GM18520 (cell line): ENCODE results near the gene TMC7.
"Not testable (repeated sequence)": the region's sequence is repeated elsewhere in the genome, so short reads cannot be mapped to it uniquely, and the experiment has no call there.

Experiments used
- ATAC-seq: cut with Tn5 transposase; IDR thresholded peaks from one replicate; pipeline ENCODE4 v1.9.1; 2021; ENCODE audit not compliant: unreplicated experiment

The TMC7 gene

DNA sequence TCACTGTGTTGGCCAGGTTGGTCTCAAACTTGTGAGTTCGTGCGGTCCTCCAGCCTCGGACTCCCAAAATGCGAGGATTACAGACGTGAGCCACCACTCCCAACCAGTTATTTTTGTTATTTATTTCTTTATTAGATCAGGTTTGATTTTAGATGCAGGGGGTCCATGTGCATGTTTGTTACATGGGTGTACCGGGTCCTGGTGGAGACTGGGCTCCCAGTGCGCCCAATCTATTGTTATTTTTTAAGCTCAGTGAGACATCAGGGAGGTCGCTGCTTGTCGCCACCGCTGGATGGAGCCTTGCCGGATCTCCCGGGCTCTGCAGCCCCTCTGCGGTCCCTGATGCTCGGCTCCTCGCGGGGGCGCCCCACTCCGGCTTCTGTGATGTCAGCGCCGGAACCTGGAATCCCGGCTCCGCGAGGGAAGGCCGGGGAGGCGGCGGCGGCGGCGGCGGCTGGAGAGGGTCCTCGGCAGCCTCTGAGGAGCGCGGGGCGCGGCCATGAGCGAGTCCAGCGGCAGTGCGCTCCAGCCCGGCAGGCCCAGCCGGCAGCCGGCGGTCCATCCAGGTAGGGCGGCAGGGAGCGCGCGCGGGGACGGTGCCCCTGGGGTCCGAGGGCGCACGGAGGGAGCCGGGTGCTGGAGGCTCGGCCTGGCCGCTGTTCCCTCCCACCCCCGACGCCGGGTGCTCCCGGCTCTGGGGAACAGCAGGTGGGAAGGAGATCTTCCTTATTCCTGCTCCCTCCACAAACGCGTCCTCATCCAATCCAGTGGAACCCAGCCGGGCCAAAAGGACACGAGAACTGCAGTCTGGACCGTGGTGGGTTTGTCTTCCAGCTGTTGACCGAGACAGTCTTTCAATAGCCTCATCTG, at the start of gene TMC7:
TSS of gene TMC7 (plus strand) at position 370 of the 870 bp plus-strand sequence. CDS start at position 500, 130 bp downstream.
- ATAC-seq, result no peak

DNA sequence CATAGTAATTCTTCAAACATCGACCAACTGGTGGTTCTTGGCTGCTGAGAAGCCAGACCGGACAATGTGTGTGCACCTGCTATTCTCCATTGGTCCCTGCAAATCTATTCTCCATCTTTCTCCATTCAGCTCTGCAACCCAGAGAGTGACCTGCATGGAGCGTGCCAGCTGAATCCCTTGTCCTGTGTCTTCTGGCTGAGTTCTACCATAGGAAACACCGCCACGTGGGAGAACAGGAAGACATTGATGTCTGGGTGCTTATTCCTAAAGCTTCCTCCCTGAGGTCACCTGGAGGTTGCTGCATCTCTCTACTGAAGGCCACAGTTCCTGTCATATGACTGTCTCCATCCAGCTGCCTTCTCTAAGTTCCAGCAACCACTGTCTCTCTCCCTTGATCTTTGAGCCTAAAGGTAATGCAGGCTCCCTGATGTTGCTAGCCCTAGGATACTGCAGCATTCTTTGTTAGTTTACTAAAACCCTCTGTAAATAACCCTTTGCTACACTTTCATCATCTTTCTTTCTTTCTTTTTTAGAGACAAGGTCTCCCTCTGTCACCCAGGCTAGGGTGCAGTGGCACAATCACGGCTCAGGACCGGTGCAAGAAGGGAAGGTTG, 46.9 kb upstream of the TMC7 start:
- no peak for ATAC-seq

- ATAC-seq, result no peak
Observed at GRCh38 chr16:18937390-18937789, 46.3 kb upstream of the TMC7 start.

DNA sequence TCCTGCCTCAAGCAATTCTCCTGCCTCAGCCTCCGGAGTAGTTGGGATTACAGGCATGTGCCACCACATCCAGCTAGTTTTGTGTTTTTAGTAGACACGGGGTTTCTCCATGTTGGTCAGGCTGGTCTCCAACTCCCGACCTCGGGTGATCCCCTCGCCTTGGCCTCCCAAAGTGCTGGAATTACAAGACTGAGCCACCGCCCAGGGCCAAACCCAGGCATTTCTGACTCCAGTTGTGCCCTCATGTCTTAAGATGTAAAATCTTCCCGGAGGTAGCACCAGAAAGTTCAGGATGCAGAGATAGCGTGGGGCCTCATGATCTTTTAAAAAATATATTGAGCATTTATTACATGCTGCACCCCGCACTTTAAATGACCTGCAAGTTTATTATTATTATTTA, 44.7 kb upstream of the TMC7 start:
- no peak for ATAC-seq

DNA sequence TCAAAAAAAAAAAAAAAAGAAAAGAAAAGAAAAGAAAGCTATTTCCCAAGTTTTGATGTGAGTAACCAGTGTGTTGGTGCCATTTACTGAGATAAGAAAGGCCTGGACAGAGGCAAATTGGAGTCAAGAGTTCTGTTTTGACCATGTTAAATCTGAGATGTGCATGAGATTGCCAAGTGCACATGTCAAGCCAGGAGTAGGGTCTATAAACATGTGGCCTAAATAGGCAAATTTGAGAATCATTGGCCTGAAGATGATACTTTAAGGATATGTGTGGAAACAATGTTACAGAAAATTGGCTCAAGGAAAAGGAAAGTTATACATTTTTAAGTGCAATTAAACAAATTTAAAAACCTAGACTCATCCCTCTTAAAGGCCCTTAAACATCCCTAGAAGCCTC, 42.3 kb upstream of the TMC7 start:
- ATAC-seq, result no peak

GRCh38 chr16:18942061-18942460, 41.7 kb upstream of the TMC7 start:
- no peak for ATAC-seq

DNA sequence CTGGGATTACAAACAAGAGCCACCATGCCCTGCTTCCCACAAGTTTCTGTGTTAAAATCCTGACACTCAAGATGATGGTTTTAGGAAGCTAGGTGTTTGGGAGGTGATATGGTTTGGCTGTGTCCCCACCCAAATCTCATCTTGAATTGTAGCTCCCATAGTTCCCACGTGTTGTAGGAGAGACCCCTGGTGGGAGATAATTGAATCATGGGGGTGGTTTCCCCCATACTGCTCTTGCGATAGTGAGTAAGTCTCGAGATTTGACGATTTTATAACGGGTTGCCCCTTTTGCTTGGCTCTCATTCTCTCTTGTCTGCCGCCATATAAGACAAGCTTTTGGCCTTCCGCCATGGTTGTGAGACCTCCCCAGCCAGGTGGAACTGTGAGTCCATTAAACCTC, 40.3 kb upstream of the TMC7 start:
- ATAC-seq, result no peak

- no peak for ATAC-seq
Observed at GRCh38 chr16:18945233-18945632, 38.5 kb upstream of the TMC7 start.

DNA sequence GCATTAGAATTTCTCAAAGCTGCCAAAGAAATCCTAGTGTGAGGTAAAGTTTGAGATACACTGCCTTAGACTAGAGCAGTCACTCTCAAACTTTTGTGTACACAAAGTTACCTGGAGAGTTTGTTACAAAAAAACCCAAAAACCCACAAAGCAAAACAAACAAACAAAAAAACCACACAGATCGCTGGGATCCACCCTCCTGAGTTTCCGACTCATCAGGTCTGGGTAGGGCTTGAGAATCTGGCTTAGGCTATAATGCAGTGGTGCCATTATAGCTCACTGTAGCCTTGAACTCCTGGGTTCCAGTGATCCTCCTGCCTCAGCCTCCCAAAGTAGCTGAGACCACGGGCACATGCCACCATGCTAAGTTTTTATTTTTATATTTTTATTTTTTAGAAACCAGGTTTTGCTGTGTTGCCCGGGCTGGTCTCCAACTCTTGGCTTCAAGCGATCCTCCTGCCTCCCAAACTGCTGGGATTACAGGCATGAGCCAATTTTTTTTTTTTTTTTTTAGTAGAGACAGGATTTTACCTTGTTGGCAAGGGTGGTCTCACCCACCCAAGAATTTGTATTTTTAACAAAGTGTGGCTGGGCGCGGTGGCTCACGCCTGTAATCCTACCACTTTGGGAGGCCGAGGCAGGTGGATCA, 35.2 kb upstream of the TMC7 start:
- no peak for ATAC-seq

- no peak for ATAC-seq
Observed at GRCh38 chr16:18950469-18951185, 33.1 kb upstream of the TMC7 start.

- ATAC-seq, result no peak
Observed at GRCh38 chr16:18953547-18953946, 30.2 kb upstream of the TMC7 start.

- not testable (repeated sequence) for ATAC-seq
Observed at GRCh38 chr16:18955874-18956580, 27.7 kb upstream of the TMC7 start.

GRCh38 chr16:18956658-18957241, 27.0 kb upstream of the TMC7 start:
- not testable (repeated sequence) for ATAC-seq

DNA sequence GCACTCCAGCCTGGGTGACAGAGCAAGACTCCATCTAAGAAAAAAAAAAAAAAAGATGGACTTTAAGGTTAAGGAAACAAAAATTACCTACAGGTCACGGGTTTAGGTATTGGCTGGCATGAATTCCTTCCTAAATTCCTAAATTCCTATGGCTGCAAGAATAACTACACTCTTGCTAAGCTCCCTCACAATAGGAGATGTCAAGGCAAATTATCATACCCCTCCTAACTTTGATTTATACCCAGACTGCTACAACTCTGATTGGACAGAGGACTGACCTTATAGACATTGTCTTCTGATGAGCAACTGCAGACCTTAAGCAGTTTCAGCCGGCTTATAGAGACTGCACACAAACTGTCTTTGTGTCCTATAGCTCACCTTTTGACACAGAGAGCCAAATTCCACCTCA, 25.1 kb upstream of the TMC7 start:
- ATAC-seq, result no peak

- ATAC-seq, result no peak
Observed at GRCh38 chr16:18959031-18959505, 24.7 kb upstream of the TMC7 start.

- no peak for ATAC-seq
Observed at GRCh38 chr16:18965555-18965954, 18.2 kb upstream of the TMC7 start.

DNA sequence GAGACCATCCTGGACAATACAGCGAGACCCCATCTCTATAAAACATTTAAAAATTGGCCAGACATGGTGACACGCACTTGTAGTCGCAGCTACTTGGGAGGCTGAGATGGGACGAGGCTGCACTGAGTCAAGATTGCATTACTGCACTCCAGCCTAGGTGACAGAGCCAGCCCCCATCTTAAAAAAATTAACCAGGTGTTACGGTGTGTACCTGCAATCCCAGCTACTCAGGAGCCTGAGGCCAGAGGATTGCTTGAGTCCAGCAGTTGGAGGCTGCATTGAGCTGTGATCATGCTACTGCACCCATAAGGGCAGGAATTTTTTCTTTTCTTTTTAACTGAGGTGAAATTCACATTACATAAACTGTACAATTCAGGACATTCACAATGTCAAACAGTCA, 16.9 kb upstream of the TMC7 start:
- no peak for ATAC-seq

- no peak for ATAC-seq
Observed at GRCh38 chr16:18969050-18969854, 14.5 kb upstream of the TMC7 start.

DNA sequence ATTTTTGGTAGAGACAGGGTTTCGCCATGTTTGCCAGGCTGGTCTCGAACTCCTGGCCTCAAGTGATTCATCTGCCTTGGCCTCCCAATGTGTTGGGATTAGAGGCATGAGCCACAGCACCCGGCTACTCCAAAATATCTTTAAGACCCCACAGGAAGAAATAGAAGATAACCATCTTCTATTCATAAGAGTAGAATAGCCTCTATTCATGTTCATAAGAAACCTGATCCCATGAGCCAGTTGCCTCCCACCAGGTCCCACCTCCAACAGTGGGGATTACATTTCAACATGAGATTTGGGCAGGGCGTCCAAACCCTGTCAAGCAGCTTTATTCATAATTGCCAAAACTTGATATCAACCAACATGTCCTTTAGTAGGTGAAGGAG, 13.9 kb upstream of the TMC7 start:
- ATAC-seq, result no peak
